Esophagus squamous epithelium (tissue), 4 donors: Measurements from ENCODE around the gene TBCD.
A peak's percentile ranks its signal among the peaks of the same experiment; 100 is the strongest.

ENCODE experiments used
- POLR2A ChIP-seq, 4 donors: fragments of 450-650 bp; IDR thresholded peaks; one replicate each; pipeline ENCODE4 v1.6.1; 2017; ENCODE audit warnings: antibody characterized with exemption in 4 of 4, mild to moderate bottlenecking in 4 of 4, moderate library complexity in 3 of 4
- TF ChIP-seq, protein P1 (sequence below), 6 experiments: fragments of 450-650 bp in 4 of 6; fragments of 200-600 bp in 2 of 6; sonication (generic) in 2 of 6; IDR thresholded peaks; one replicate each; pipeline ENCODE4 v1.5.1; 2016 to 2019; ENCODE audit warnings: antibody characterized with exemption in 6 of 6, mild to moderate bottlenecking in 4 of 6, moderate library complexity in 4 of 6

DNA sequence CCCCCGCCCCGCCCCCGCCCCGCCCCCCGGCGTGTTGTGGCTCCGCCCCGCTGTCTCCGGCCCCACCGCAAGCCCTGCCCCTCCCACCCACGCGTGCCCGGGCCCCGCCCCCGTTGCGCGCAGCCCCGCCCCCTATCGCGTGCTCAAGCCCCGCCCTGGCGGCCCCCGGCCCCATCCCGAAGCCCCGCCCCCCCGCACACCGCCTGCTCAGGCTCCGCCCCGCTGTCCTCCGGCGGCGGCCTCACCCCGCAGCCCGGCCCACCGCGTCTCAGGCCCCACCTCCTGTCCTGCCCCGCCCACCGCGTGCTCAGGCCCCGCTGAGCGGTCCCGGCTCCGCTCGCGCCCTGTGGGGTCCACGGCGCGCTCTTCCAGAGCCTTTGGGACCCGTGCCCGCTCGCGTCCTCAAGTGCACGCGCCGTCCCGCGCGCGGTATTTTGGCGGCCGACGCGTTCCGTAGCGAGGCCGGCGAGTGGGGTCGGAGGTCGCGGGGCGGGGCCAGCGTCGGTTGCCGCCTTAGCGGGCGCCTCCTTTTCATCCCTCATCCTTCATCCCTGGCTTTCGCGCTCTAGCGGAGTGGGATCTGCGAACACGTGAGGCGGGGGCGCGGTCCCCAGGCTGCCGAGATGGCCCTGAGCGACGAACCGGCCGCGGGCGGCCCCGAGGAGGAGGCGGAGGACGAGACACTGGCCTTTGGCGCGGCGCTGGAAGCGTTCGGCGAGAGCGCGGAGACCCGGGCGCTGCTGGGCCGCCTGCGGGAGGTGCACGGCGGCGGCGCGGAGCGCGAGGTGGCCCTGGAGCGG lies at the start of gene TBCD:
- peak in 2 of 4 donors; percentile 21 to 57 for TF ChIP-seq POLR2A (IDR thresholded peaks at IDR 0.05)
- TF ChIP-seq, protein P1, sequence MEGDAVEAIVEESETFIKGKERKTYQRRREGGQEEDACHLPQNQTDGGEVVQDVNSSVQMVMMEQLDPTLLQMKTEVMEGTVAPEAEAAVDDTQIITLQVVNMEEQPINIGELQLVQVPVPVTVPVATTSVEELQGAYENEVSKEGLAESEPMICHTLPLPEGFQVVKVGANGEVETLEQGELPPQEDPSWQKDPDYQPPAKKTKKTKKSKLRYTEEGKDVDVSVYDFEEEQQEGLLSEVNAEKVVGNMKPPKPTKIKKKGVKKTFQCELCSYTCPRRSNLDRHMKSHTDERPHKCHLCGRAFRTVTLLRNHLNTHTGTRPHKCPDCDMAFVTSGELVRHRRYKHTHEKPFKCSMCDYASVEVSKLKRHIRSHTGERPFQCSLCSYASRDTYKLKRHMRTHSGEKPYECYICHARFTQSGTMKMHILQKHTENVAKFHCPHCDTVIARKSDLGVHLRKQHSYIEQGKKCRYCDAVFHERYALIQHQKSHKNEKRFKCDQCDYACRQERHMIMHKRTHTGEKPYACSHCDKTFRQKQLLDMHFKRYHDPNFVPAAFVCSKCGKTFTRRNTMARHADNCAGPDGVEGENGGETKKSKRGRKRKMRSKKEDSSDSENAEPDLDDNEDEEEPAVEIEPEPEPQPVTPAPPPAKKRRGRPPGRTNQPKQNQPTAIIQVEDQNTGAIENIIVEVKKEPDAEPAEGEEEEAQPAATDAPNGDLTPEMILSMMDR (IDR thresholded peaks at IDR 0.05), result peak in 2 of 6 experiments; percentile 9 to 25
